SK-N-MC (cell line): ENCODE results near the gene FAM114A1.

Experiments
- EZH2 ChIP-seq: fragments of 200-600 bp; sonication (generic); IDR thresholded peaks from one replicate; pipeline ENCODE4 v1.6.1; 2017; ENCODE audit warnings: antibody characterized with exemption
- POLR2AphosphoS5 ChIP-seq: IDR thresholded peaks from 2 replicates; pipeline ENCODE4 v1.6.1; 2012; ENCODE audit warnings: mild to moderate bottlenecking, low read depth, low read length, borderline replicate concordance

DNA sequence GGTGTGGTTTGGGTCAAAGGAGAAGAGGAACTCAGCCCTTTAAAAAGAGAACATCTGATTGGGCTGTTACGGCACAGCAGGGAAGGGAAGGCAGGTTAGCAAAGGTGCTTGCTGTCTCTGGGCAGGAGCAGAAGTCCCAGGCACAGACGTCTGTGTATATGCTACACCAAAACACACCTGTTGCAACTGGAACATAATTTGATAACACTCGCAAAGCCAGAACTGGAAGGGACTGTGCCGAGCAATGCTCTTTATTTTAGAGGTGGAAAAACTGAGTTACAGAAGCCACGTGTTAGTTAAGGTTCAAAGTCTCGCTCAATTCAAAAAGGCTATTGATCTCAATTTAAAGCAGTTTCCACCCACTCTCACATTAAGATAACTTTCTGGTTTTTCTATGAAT is 2.2 kb upstream of the FAM114A1 start:
- TF ChIP-seq EZH2 (no peak), POLR2AphosphoS5 (no peak)
